Neural progenitor cell (in vitro differentiated cells): ENCODE measurements around the gene ATPAF2.

Experiments used
- CTCF ChIP-seq: fragments of 200-600 bp; sonication (generic); IDR thresholded peaks from 2 replicates; pipeline ENCODE4 v1.5.1; 2017; ENCODE audit warnings: antibody characterized with exemption, mild to moderate bottlenecking
- EZH2 ChIP-seq: fragments of 200-600 bp; sonication (generic); IDR thresholded peaks from 2 replicates; pipeline ENCODE4 v1.6.1; 2017; ENCODE audit warnings: antibody characterized with exemption, mild to moderate bottlenecking, moderate library complexity
- EZH2phosphoT487 ChIP-seq: fragments of 200-600 bp; sonication (generic); IDR thresholded peaks from 2 replicates; pipeline ENCODE4 v1.6.1; 2017; ENCODE audit warnings: antibody characterized with exemption

- TF ChIP-seq CTCF (no peak), EZH2 (no peak), EZH2phosphoT487 (no peak)
Measured at GRCh38 chr17:18079543-18079942, 40.6 kb upstream of the ATPAF2 start.
